ENCODE measurements around the gene RNF4.

GRCh38 chr4:2497324-2497723, 28.4 kb downstream of the RNF4 start:
- TF ChIP-seq CTCF (IDR thresholded peaks at IDR 0.05; ENCODE audit: low read length) (no peak), EZH2phosphoT487 (IDR thresholded peaks at IDR 0.05; ENCODE audit: low read length) (no peak)
